ENCODE measurements around the gene CIDEB. TPM values are rescaled to one million over a fixed set of nuclear protein-coding genes. Genes with fewer than 3 reads are reported as not detected.

The CIDEB gene
- total and polyA plus RNA-seq, 2 donors (not counting 1 experiment from before 2014, with no cell fraction given), result 26.2 to 32.8 TPM

DNA sequence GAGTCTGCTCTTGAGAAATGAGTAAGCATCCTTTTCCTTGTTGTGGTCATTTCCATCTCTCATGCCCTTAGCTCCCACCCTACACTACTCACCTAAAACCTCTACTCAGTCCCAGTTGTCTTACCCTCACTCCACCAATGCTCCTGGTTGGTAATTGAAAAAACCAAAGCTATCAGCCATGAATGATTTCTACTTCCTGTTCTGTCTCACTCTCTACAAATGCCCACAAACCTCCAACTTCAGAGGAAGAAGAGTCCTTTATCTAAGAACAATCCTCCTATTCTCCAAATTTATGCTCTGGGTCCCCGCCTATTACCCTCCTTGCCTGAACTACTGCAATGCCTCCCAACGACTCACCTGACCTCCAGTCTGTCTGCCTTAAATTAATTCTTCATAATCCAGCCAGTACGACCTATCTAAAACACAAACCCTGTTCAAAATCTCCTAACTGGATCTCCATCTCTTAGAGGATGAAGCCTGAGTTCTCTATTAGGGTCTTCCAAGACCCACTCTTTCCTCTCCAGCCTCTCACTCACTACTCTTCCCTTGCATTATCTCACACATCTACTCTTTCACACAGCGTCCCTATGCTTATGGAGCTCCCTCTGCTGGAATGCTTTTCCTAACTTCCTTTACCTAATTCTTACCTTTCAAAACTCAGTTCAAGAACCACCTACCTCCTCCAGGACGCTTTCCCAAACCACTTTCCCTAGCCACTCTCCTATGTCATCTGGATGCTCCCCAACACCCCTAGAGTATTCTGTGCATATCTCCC lies 10.4 kb downstream of the CIDEB start:
- ATAC-seq (ENCODE audit: low read depth) (no peak), DNase-seq (no peak)
- Mint-ChIP-seq H3K27ac (peak overlapping the region; percentile 85), H3K4me3 (peak overlapping the region; percentile 20), H3K27me3 (no peaks in the 10 kb centered on the region), H3K4me1 (peaks cover 48% of the 10 kb centered on the region), H3K9me3 (ENCODE audit: insufficient read depth) (no peaks in the 10 kb centered on the region)
- peaks cover 6% of the 10 kb centered on the region for H4K20me1 ChIP-seq (ENCODE audit: control insufficient read depth, insufficient read depth, low read length, poor library complexity, severe bottlenecking)
- peaks cover 47% of the 10 kb centered on the region for H3K79me2 ChIP-seq (ENCODE audit: control insufficient read depth, insufficient read depth, low read length)
- ChIA-PET CTCF (interaction anchor here (0.6 to 10.9 kb wide), 30 partner anchors 8 to 971 kb away, joined by 3 to 254 read pairs (median 7); partner anchors contain the start of genes CHMP4A, CIDEB, DCAF11 and IPO4), POLR2A (interaction anchor here (1.1 to 4.1 kb wide), 5 partner anchors 8 to 55 kb away, joined by 3 to 47 read pairs (median 5); partner anchors contain the start of genes LTB4R, LTB4R2, RABGGTA and TINF2)
- no peaks in the 10 kb centered on the region for H3K27me3 ChIP-seq (replicated peaks in 1 of 4; ENCODE audit: control extremely low read depth in 1 of 4, control insufficient read depth in 3 of 4, insufficient read depth in 4 of 4, low read length in 3 of 4)
- H3K27ac ChIP-seq (ENCODE audit: low read length in 2 of 2), result peak overlapping the region in 1 of 2 donors; percentile 76
- H3K9ac ChIP-seq (ENCODE audit: low read length), result no peak overlapping the region
- H3K4me2 ChIP-seq (replicated peaks; ENCODE audit: low read depth, low read length, poor library complexity, severe bottlenecking), result peak overlapping the region; percentile 17
- peaks cover 30 to 41% of the 10 kb centered on the region in 2 donors for H3K4me1 ChIP-seq (ENCODE audit: control insufficient read depth in 2 of 2, insufficient read depth in 2 of 2, low read length in 2 of 2)
- no peak overlapping the region for H2AFZ ChIP-seq (ENCODE audit: insufficient read depth, low read depth, low read length, poor library complexity, severe bottlenecking)
- TF ChIP-seq CTCF (IDR thresholded peaks at IDR 0.05) (peak; percentile 30), EZH2 (IDR thresholded peaks at IDR 0.05; ENCODE audit: borderline replicate concordance, insufficient read depth, low read depth, low read length, poor library complexity, severe bottlenecking) (no peak)
- 50% methylated on average over 5 of the region's 5 CpGs for WGBS (ENCODE audit: insufficient coverage)
- H3K36me3 ChIP-seq (replicated peaks in 1 of 2; ENCODE audit: control extremely low read depth in 1 of 2, control insufficient read depth in 1 of 2, extremely low read depth in 1 of 2, insufficient read depth in 2 of 2, low read length in 1 of 2), result peaks cover 4 to 38% of the 10 kb centered on the region in 2 experiments
- intact Hi-C loops (cut with micrococcal nuclease), result loop anchor here (1.0 to 5.0 kb wide), 5 partner anchors 18 to 183 kb away; partner anchors contain the start of genes DCAF11, MDP1, NRL and TM9SF1
- no peaks in the 10 kb centered on the region for H3K9me3 ChIP-seq (ENCODE audit: control extremely low read depth in 1 of 3, control insufficient read depth in 2 of 3, insufficient read depth in 1 of 3, low read length in 2 of 3)
- H3K4me3 ChIP-seq (ENCODE audit: control extremely low read depth in 1 of 5, extremely low read depth in 1 of 5, insufficient read depth in 1 of 5, low read depth in 2 of 5, low read length in 4 of 5), result no peak overlapping the region

Data from B cell (primary cell).